GM19099 (cell line): ENCODE measurements around the gene ANKRD55.

Experiments used
- POLR2A ChIP-seq: IDR thresholded peaks from 3 replicates; pipeline ENCODE4 v1.6.1; 2011; ENCODE audit warnings: low read depth; ENCODE audit not compliant: insufficient read length; ENCODE audit errors: extremely low read depth

The ANKRD55 gene

GRCh38 chr5:56215019-56215830 lies 17.9 kb downstream of the ANKRD55 start:
- TF ChIP-seq POLR2A, result no peak

GRCh38 chr5:56212130-56212879 lies 20.8 kb downstream of the ANKRD55 start:
- no peak for TF ChIP-seq POLR2A

- no peak for TF ChIP-seq POLR2A
These were observed 21.7 kb downstream of the ANKRD55 start for GRCh38 chr5:56211298-56211865.

- TF ChIP-seq POLR2A, result no peak
These were observed 24.4 kb downstream of the ANKRD55 start for GRCh38 chr5:56208681-56209080.

GRCh38 chr5:56207537-56207936 lies 25.6 kb downstream of the ANKRD55 start:
- TF ChIP-seq POLR2A, result no peak

- TF ChIP-seq POLR2A, result no peak
These were observed 26.8 kb downstream of the ANKRD55 start for GRCh38 chr5:56206126-56206910.

GRCh38 chr5:56202483-56202882 lies 30.6 kb downstream of the ANKRD55 start:
- TF ChIP-seq POLR2A, result no peak

- no peak for TF ChIP-seq POLR2A
These were observed 32.0 kb downstream of the ANKRD55 start for GRCh38 chr5:56200971-56201666.

GRCh38 chr5:56195016-56195415 lies 38.1 kb downstream of the ANKRD55 start:
- no peak for TF ChIP-seq POLR2A

GRCh38 chr5:56192246-56192645 lies 40.9 kb downstream of the ANKRD55 start:
- no peak for TF ChIP-seq POLR2A

GRCh38 chr5:56191656-56192055 lies 41.5 kb downstream of the ANKRD55 start:
- TF ChIP-seq POLR2A, result no peak

- TF ChIP-seq POLR2A, result no peak
These were observed 42.6 kb downstream of the ANKRD55 start for GRCh38 chr5:56190497-56190896.

- TF ChIP-seq POLR2A, result no peak
These were observed 47.3 kb downstream of the ANKRD55 start for GRCh38 chr5:56185768-56186311.

- no peak for TF ChIP-seq POLR2A
These were observed 49.6 kb downstream of the ANKRD55 start for GRCh38 chr5:56183506-56183905.

GRCh38 chr5:56179442-56179841 lies 53.7 kb downstream of the ANKRD55 start:
- TF ChIP-seq POLR2A, result no peak

GRCh38 chr5:56178823-56179222 lies 54.3 kb downstream of the ANKRD55 start:
- TF ChIP-seq POLR2A, result no peak
